NCI-H446 (cell line): ENCODE data around the gene FBXL2.
A peak's percentile ranks its signal among the peaks of the same experiment; 100 is the strongest.

ENCODE experiments used
- DNase-seq, 2 experiments: peaks; one replicate each; lab custom pipeline; 2025; lab: John Stamatoyannopoulos, UW

FBXL2 gene

GRCh38 chr3:33277193-33277882, at the start of gene FBXL2:
Gene FBXL2 (plus strand): TSS chr3:33277442. CDS start chr3:33277513, 71 bp downstream.
- peak; percentile 33 to 79 for DNase-seq

DNA sequence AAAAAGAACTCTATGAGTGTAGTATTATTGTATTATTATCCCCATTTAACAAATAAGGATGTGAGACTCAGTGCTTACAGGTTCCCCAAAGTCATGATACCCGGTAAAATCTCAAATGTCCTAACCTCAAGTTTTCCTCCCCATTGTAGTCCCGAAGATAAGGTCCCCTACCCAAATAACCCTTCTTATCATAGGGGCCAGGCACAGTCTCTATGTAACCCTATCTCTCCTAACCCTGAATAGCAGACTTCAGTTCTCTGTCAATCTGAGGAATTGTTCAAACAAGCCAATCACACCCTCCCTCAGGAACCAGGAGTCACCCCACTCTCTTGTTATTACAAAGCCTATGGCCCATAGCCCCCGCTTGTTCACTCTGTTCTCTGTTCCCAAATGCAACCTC, 48.2 kb upstream of the FBXL2 start:
- no peak for DNase-seq

DNA sequence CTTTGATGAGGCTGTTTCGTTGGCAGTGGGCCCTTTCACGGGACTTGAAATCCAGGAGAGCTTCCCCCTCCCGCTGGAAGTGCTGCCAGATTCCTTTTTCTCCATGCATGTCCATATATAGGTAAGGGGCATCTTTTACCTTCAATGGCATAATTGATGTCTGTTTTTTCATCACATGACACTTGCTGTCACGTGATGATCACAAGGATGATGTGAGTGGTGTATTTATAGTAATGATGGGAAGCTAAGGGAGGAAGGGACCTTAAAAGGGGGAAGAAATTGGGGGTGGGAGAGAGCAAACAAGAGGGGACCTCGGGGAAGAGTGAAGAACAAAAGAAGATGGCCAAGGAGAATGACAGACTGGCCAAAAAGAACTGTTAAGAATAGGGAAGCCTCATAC, 47.3 kb upstream of the FBXL2 start:
- DNase-seq: no peak

DNA sequence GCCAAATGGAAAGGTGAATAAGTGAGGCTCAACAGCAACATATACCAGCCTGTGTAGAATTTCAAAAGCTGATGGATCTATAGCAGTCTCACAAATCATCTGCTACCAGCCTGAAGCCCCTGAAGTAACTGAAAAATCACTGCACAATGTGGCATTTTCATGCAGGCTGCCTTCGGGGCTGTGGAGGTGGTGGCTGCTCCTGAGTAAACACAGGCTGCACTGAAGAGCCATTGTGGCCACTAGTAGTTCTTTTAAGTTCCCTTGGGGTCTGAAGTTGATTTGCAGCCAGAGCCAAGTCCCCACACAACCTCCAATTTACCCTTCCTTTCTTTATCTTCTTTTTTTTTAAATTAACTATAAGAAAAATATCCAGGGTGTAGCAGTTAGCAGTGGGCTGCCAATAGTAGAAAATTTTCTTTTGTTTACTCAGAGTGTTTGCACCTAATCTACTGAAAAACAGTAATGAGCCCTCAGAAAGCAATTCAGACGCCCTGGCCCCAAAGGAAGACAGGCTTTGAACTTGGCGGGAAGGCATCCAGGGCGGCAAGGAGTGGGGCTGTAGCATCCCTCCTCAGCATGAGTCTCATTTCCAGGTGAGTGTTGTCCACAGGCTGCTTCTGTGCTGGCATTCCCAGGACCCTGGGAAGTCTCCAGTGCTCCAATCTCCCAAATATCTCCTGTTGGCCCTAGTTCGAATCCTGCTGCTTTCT, 45.3 kb upstream of the FBXL2 start:
- no peak for DNase-seq

GRCh38 chr3:33233884-33234283, 43.4 kb upstream of the FBXL2 start:
- DNase-seq: no peak

GRCh38 chr3:33236005-33236404, 41.2 kb upstream of the FBXL2 start:
- DNase-seq: no peak

DNA sequence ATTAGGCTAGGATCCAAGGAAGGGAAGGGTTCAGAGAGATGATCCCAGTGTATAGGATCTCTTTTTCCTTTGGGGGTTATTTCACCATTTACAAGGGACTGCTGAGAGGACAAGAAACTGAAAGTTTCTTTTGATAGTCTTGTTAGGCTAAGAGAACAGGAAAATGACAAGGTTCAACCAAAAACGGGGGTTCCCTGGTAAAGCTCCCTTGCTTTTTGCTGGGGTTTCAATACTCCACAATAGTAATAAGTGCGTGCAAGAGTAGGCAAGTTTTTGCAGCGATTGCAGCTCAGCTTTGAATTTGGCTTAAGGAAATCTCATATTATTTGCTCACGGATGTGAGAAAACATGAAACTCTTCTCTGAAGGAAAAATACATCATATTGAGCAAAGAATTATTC, 39.8 kb upstream of the FBXL2 start:
- DNase-seq: no peak

DNA sequence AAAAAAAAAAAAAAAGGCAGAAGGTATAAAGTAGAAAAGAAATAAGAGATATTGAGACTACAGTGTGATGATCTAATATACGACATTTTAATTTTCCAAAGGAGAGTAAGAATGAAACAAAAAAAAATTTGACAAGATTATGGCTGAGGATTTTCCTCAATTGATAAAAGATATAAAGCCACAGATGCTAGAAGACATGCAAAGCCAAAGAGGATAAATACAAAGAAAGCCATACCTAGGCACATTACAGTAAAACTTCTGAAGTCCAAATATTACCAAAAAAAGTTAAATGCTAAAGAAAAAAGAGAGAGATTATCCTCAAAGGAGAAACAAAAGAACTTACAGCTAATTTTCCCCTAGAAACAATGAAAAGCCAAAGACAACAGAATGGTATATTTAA, 38.3 kb upstream of the FBXL2 start:
- DNase-seq: no peak

- DNase-seq: no peak
Observed at GRCh38 chr3:33240261-33240660, 37.0 kb upstream of the FBXL2 start.

GRCh38 chr3:33246786-33247185, 30.5 kb upstream of the FBXL2 start:
- no peak for DNase-seq

GRCh38 chr3:33250712-33251111, 26.5 kb upstream of the FBXL2 start:
- DNase-seq: no peak

DNA sequence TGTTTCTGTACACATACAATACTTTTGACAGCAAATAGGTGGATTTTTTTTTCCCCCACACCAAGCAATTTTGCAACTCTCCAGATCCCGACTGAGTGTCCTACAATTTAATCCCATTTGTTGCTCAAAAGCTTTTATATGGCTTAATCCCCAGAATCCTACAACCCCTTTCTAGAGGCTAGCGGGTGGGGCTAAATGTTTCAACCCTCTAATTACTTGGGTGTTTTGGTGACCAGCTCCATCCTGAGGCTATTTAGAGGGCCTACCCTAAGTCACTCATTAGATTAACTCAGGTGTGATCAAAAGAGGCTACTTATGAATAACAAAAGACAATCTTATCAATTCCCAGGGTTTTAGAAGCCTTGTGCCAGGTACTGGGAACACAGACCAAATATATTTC, 21.0 kb upstream of the FBXL2 start:
- no peak for DNase-seq

DNA sequence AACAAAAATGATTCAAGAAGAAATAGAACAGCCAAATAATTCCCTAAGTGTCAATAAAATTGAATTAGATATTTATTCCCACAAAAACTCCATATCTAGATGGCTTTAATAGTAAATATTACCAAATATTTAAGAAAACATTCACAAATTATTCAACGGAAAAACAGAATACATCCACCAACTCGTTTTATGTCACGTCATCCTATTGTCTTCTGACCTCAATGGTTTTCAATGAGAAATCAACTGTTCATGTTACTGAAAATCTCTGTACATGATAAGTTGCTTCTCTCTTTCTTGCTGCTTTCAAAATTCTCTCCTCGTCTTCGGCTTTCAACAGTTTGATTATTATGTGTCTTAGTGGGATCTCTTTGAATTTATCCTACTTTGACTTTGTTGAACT, 17.1 kb upstream of the FBXL2 start:
- no peak for DNase-seq

- DNase-seq: no peak
Observed at GRCh38 chr3:33269385-33269784, 7.9 kb upstream of the FBXL2 start.

GRCh38 chr3:33271324-33271723, 5.9 kb upstream of the FBXL2 start:
- DNase-seq: no peak

DNA sequence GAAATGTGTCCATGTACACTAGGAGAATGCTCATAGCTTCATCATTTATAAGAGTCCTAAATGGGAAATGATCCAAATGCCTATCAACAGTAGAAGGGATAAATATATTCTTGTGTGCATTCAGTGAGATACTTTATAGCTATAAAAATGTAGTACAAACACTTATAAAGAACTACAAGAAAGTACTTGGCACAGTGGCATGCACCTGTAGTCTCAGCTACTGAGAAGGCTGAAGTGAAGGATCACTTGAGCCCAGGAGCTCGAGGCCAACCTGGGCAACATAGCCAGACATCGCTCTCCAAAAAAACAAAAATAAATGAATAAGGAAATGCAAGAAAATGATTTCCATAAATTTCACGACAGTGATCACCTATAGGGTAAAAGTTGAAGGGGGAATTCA, 3.6 kb upstream of the FBXL2 start:
- DNase-seq: no peak

- peak in 1 of 2 experiments; percentile 11 for DNase-seq
Observed at GRCh38 chr3:33278163-33278562, 921 bp downstream of the FBXL2 start.

- peak in 1 of 2 experiments; percentile 34 for DNase-seq
Observed at GRCh38 chr3:33287672-33288282, 10.5 kb downstream of the FBXL2 start.

DNA sequence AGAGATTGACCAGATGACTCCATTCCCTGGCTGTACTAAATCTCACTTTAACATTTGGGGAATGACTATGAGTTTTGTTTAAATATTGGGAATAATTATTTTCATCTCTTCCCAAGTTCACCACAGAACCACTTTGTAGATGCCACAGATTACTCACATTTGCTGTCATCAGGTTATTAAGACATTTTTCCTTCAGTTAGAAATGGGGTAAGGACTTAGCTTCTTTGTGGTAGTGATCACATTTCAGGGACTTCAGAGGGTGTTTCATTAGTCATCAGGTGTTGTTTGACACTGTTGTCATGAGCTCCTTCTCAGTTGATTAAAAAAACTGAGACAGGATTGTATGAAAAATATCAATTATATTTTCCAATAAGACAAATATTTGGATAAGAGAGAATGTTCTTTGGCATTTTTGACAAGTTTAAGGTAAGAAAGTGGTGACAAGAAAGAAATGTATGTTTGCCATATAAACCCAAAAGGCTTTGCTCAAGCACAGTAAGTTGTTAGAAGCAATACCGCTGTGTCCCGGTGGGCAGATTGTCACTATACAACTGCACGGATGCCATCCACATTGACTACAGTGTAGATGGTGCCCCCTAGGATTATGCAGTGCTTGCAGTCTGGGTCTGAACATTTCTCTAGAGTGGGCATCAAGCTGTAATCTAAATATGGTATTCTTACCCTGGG, 22.3 kb downstream of the FBXL2 start:
- DNase-seq: no peak

GRCh38 chr3:33312361-33312760, 35.1 kb downstream of the FBXL2 start:
- no peak for DNase-seq

DNA sequence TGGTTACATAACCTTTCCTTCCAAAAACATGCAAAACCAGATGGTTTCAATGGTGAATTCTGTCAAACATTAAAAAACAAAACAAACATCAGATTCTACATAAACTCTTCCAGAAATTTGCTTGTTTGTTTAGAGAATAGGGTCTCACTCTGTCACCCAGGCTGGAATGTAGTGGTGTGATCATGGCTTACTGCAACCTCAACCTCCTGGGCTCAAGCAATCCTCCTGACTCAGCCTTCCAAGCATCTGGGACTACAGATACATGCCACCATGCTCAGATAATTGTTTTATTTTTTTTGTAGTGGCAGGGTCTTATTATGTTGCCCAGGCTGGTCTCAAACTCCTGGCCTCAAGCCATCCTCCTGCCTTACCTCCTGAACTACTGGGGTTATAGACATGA, 36.1 kb downstream of the FBXL2 start:
- DNase-seq: no peak

DNA sequence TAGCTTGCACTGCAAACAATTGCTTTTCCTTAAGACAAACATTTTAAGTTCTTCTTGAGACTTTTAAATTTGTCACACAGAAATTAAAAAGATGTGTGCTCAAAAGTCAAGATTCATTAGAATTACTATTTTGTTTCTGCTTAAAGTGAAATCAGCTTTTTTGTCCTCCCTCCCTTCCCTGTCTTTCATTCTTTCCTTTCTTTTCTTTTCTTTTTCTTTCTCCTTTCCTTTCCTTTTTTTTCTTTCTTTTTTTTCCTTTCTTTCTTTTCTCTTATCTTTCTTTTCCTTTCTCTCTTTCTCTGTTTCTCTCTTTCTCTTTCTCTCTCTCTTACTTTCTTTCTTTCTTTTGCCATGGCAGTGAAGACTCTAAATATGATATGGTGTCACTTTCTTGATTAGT, 37.8 kb downstream of the FBXL2 start:
- no peak for DNase-seq

DNA sequence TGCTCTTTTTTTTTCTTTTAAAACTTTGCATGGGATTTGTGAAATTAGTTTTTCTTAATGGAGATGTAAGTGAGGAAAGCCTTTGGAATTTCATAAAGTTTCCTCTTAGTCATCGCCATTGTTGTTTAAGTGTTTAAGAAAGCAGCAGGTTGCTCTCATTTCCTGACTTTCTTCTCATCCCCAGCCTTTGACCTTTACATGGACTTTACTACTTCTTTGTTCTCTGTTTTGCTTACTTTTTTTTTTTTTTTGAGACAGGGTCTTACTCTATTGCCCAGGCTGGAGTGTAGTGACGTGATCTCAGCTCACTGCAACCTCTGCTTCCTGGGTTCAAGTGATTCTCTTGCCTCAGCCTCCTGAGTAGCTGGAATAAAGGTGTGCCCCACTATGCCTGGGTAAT, 38.6 kb downstream of the FBXL2 start:
- DNase-seq: no peak
